H9 (cell line): Measurements from ENCODE around the gene CDC42EP3. TPM values are rescaled to one million over a fixed set of nuclear protein-coding genes. Genes with fewer than 3 reads are reported as not detected.

ENCODE experiments used
- DNase-seq: peaks from one replicate; pipeline ENCODE4 v3.0.0-alpha.2; 2017
- H2AFZ ChIP-seq: one replicate; pipeline ENCODE4 v1.6.1; 2013; ENCODE audit warnings: mild to moderate bottlenecking, low read length, control low read depth, moderate library complexity
- H2AK5ac ChIP-seq: 2 replicates; pipeline ENCODE4 v1.6.1; 2013; ENCODE audit warnings: low read length, control low read depth, mixed read lengths; ENCODE audit not compliant: insufficient read length
- H2BK120ac ChIP-seq: one replicate; pipeline ENCODE4 v1.6.1; 2013; ENCODE audit warnings: low read depth, mild to moderate bottlenecking, low read length, control low read depth, inconsistent platforms; ENCODE audit not compliant: poor library complexity, severe bottlenecking
- H2BK12ac ChIP-seq: 2 replicates; pipeline ENCODE4 v1.6.1; 2013; ENCODE audit warnings: low read length, control low read depth, mixed read lengths, low read depth; ENCODE audit not compliant: insufficient read length
- H2BK15ac ChIP-seq: 2 replicates; pipeline ENCODE4 v1.6.1; 2013; ENCODE audit warnings: low read depth, low read length, control low read depth
- H2BK20ac ChIP-seq: one replicate; pipeline ENCODE4 v1.6.1; 2013; ENCODE audit warnings: low read depth, mild to moderate bottlenecking, low read length, control low read depth, inconsistent platforms; ENCODE audit not compliant: poor library complexity, severe bottlenecking
- H2BK5ac ChIP-seq: 2 replicates; pipeline ENCODE4 v1.6.1; 2013; ENCODE audit warnings: low read length, control low read depth, mixed read lengths; ENCODE audit not compliant: insufficient read length
- H3K14ac ChIP-seq: 2 replicates; pipeline ENCODE4 v1.6.1; 2013; ENCODE audit warnings: low read length, control low read depth; ENCODE audit not compliant: insufficient read depth
- H3K18ac ChIP-seq: 2 replicates; pipeline ENCODE4 v1.6.1; 2013; ENCODE audit warnings: low read depth, mild to moderate bottlenecking, mixed read lengths, low read length, control low read depth; ENCODE audit not compliant: insufficient read length
- H3K23ac ChIP-seq: 2 replicates; pipeline ENCODE4 v1.6.1; 2013; ENCODE audit warnings: low read length, control low read depth, mixed read lengths, low read depth; ENCODE audit not compliant: insufficient read length
- H3K23me2 ChIP-seq: 2 replicates; pipeline ENCODE4 v1.6.1; 2013; ENCODE audit warnings: low read depth, mild to moderate bottlenecking, mixed read lengths, low read length, control low read depth; ENCODE audit not compliant: insufficient read length, poor library complexity, severe bottlenecking
- H3K27ac ChIP-seq: 2 replicates; pipeline ENCODE4 v1.5.1; 2013; ENCODE audit warnings: low read length, control low read depth, mixed read lengths, low read depth; ENCODE audit not compliant: insufficient read length
- H3K27me3 ChIP-seq: 2 replicates; pipeline ENCODE4 v1.6.1; 2013; ENCODE audit warnings: low read length, control low read depth, inconsistent platforms; ENCODE audit not compliant: insufficient read depth
- H3K4ac ChIP-seq: 2 replicates; pipeline ENCODE4 v1.6.1; 2013; ENCODE audit warnings: low read depth, mild to moderate bottlenecking, control low read depth, inconsistent platforms, low read length, moderate library complexity
- H3K4me1 ChIP-seq: 2 replicates; pipeline ENCODE4 v1.6.1; 2013; ENCODE audit warnings: low read length, control low read depth, inconsistent platforms; ENCODE audit not compliant: insufficient read depth
- H3K4me2 ChIP-seq: 2 replicates; pipeline ENCODE4 v1.6.1; 2013; ENCODE audit warnings: low read length, control low read depth, mixed read lengths; ENCODE audit not compliant: insufficient read length, insufficient read depth
- H3K56ac ChIP-seq: 2 replicates; pipeline ENCODE4 v1.6.1; 2013; ENCODE audit warnings: low read depth, mild to moderate bottlenecking, mixed read lengths, low read length, control low read depth; ENCODE audit not compliant: insufficient read length
- H3K79me1 ChIP-seq: 2 replicates; pipeline ENCODE4 v1.6.1; 2013; ENCODE audit warnings: low read depth, mild to moderate bottlenecking, moderate library complexity, low read length, control low read depth, inconsistent platforms; ENCODE audit not compliant: insufficient read depth, poor library complexity, severe bottlenecking
- H3K79me2 ChIP-seq: 2 replicates; pipeline ENCODE4 v1.6.1; 2013; ENCODE audit warnings: low read length, control low read depth, inconsistent platforms; ENCODE audit not compliant: insufficient read depth
- H3K9ac ChIP-seq: 2 replicates; pipeline ENCODE4 v1.6.1; 2013; ENCODE audit warnings: low read length, control low read depth, mixed read lengths; ENCODE audit not compliant: insufficient read length; ENCODE audit errors: extremely low read depth
- H3K9me3 ChIP-seq: one replicate; pipeline ENCODE4 v1.6.1; 2013; ENCODE audit warnings: low read depth, low read length, inconsistent platforms; ENCODE audit not compliant: control insufficient read depth
- H3T11ph ChIP-seq: one replicate; pipeline ENCODE4 v1.6.1; 2013; ENCODE audit warnings: mild to moderate bottlenecking, low read length, control low read depth, inconsistent platforms
- H4K20me1 ChIP-seq: one replicate; pipeline ENCODE4 v1.6.1; 2013; ENCODE audit not compliant: control insufficient read depth, insufficient read length, insufficient read depth
- H4K5ac ChIP-seq: 2 replicates; pipeline ENCODE4 v1.6.1; 2013; ENCODE audit warnings: low read depth, mild to moderate bottlenecking, mixed read lengths, low read length, control low read depth; ENCODE audit not compliant: insufficient read length
- H4K8ac ChIP-seq: replicated peaks from 2 replicates; pipeline ENCODE4 v1.6.1; 2013; ENCODE audit warnings: low read length, control low read depth, mixed read lengths, low read depth; ENCODE audit not compliant: insufficient read length
- H4K91ac ChIP-seq: 2 replicates; pipeline ENCODE4 v1.6.1; 2013; ENCODE audit warnings: low read depth, mild to moderate bottlenecking, moderate library complexity, mixed read lengths, low read length, control low read depth; ENCODE audit not compliant: insufficient read length
- H3K27ac Mint-ChIP-seq, 3 experiments: 2 replicates in 2 of 3; 3 replicates in 1 of 3; pipeline ENCODE4 v1.8.0; 2020 to 2021; ENCODE audit warnings: mixed read lengths in 3 of 3, mild to moderate bottlenecking in 1 of 3, moderate library complexity in 1 of 3
- H3K27me3 Mint-ChIP-seq: 2 replicates; pipeline ENCODE4 v1.8.0; 2021; ENCODE audit warnings: low read depth, mild to moderate bottlenecking, moderate library complexity, mixed read lengths
- H3K36me3 Mint-ChIP-seq, 3 experiments: 2 replicates in 2 of 3; 3 replicates in 1 of 3; pipeline ENCODE4 v1.8.0; 2020 to 2021; ENCODE audit warnings: low read depth in 3 of 3, mixed read lengths in 3 of 3; ENCODE audit not compliant: insufficient read depth in 1 of 3
- H3K4me1 Mint-ChIP-seq, 2 experiments: 2 replicates each; pipeline ENCODE4 v1.8.0; 2020; ENCODE audit warnings: mixed read lengths in 2 of 2
- H3K4me3 Mint-ChIP-seq, 2 experiments: 2 replicates in 1 of 2; 3 replicates in 1 of 2; pipeline ENCODE4 v1.8.0; 2020 to 2021; ENCODE audit warnings: mild to moderate bottlenecking in 2 of 2, mixed read lengths in 2 of 2, moderate library complexity in 1 of 2
- H3K9me3 Mint-ChIP-seq, 2 experiments: 2 replicates in 1 of 2; 3 replicates in 1 of 2; pipeline ENCODE4 v1.8.0; 2020; ENCODE audit warnings: mild to moderate bottlenecking in 2 of 2, mixed read lengths in 2 of 2, moderate library complexity in 1 of 2
- WGBS: extraction: QIAGEN DNeasy Blood & Tissue Kit; methylation state at CpG from one replicate; pipeline ENCODE4 v1.1.7; 2013; ENCODE audit warnings: missing lambda C conversion rate, low lambda C conversion rate, mixed read lengths; ENCODE audit not compliant: insufficient read length; ENCODE audit errors: extremely low coverage; 5-methylcytosine and 5-hydroxymethylcytosine counted together
- total RNA-seq: library from RNA; stranded (reverse); gene quantifications from 2 replicates; pipeline ENCODE4 v1.2.1, GENCODE V29; 2021
- TF ChIP-seq, protein P1 (sequence below): fragments of 200-600 bp; sonication (generic); conservative IDR thresholded peaks from 3 replicates; pipeline ENCODE4 v1.8.0; 2021; ENCODE audit warnings: antibody characterized with exemption, mild to moderate bottlenecking

The CDC42EP3 gene
- total RNA-seq, 1 experiment from 2014 or later: 61.5 TPM

GRCh38 chr2:37633234-37633633, 38.2 kb downstream of the CDC42EP3 start:
- Histone ChIP-seq H3K23ac (no peak overlapping the region), H4K8ac (no peak overlapping the region), H2BK120ac (no peak overlapping the region), H3K27ac (no peak overlapping the region), H2BK5ac (no peak overlapping the region), H3K4me1 (no peaks in the 10 kb centered on the region), H4K91ac (no peak overlapping the region), H3K79me2 (no peaks in the 10 kb centered on the region), H3K27me3 (no peaks in the 10 kb centered on the region), H3K14ac (no peak overlapping the region), H3K4ac (no peak overlapping the region), H3K9ac (no peak overlapping the region), H3T11ph (no peak overlapping the region), H2BK12ac (no peak overlapping the region), H2BK20ac (no peak overlapping the region), H3K79me1 (no peaks in the 10 kb centered on the region), H3K18ac (no peak overlapping the region), H3K9me3 (no peaks in the 10 kb centered on the region), H4K5ac (no peak overlapping the region), H4K20me1 (no peaks in the 10 kb centered on the region), H3K56ac (no peak overlapping the region), H2AK5ac (no peak overlapping the region), H3K4me2 (no peak overlapping the region), H3K23me2 (no peaks in the 10 kb centered on the region), H2BK15ac (no peak overlapping the region), H2AFZ (no peak overlapping the region)
- no peaks in the 10 kb centered on the region for H3K36me3 Mint-ChIP-seq
- no peak for DNase-seq
- H3K9me3 Mint-ChIP-seq: no peaks in the 10 kb centered on the region
- peaks cover 2% of the 10 kb centered on the region for H3K27me3 Mint-ChIP-seq
- H3K4me1 Mint-ChIP-seq: peaks cover 16% of the 10 kb centered on the region in 2 experiments
- TF ChIP-seq, protein P1, sequence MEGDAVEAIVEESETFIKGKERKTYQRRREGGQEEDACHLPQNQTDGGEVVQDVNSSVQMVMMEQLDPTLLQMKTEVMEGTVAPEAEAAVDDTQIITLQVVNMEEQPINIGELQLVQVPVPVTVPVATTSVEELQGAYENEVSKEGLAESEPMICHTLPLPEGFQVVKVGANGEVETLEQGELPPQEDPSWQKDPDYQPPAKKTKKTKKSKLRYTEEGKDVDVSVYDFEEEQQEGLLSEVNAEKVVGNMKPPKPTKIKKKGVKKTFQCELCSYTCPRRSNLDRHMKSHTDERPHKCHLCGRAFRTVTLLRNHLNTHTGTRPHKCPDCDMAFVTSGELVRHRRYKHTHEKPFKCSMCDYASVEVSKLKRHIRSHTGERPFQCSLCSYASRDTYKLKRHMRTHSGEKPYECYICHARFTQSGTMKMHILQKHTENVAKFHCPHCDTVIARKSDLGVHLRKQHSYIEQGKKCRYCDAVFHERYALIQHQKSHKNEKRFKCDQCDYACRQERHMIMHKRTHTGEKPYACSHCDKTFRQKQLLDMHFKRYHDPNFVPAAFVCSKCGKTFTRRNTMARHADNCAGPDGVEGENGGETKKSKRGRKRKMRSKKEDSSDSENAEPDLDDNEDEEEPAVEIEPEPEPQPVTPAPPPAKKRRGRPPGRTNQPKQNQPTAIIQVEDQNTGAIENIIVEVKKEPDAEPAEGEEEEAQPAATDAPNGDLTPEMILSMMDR: no peak
- H3K4me3 Mint-ChIP-seq: no peak overlapping the region
- WGBS: no CpG with 5 or more reads among the region's 1 CpG
- H3K27ac Mint-ChIP-seq: no peak overlapping the region
